ENCODE data around the gene PTGDR2. TPM values are rescaled to one million over a fixed set of nuclear protein-coding genes. Genes with fewer than 3 reads are reported as not detected.
A peak's percentile ranks its signal among the peaks of the same experiment; 100 is the strongest.

Gene PTGDR2
- total and polyA plus RNA-seq, 5 donors, result 0.14 to 0.20 TPM; not detected in 3

GRCh38 chr11:60890696-60891095, 34.9 kb upstream of the PTGDR2 start:
- H3K27me3 ChIP-seq (ENCODE audit: control insufficient read depth, insufficient read depth), result no peaks in the 10 kb centered on the region
- H3K4me3 ChIP-seq (ENCODE audit: low read length), result no peak overlapping the region
- intact Hi-C loops (cut with DNase I), result no loop called here
- peaks cover 6% of the 10 kb centered on the region for H3K4me1 ChIP-seq (ENCODE audit: control insufficient read depth, insufficient read depth, low read length)
- 46% methylated on average over 5 of the region's 5 CpGs for WGBS
- H3K9me3 ChIP-seq (ENCODE audit: control insufficient read depth, low read length), result no peaks in the 10 kb centered on the region
- H3K27ac ChIP-seq (ENCODE audit: low read length), result no peak overlapping the region
- DNase-seq (peak in 1 of 3 donors; percentile 42), ATAC-seq (peak; percentile 54 to 89)

GRCh38 chr11:60889869-60890311, 34.1 kb upstream of the PTGDR2 start:
- intact Hi-C loops (cut with DNase I), result loop anchor here in 1 of 4 donors (5.0 kb wide), 1 partner anchor 58 kb away; no protein-coding TSS in a partner anchor
- peak in 1 of 2 donors; percentile 15 for ATAC-seq
- no peak overlapping the region for H3K4me3 ChIP-seq (ENCODE audit: low read length)

DNA sequence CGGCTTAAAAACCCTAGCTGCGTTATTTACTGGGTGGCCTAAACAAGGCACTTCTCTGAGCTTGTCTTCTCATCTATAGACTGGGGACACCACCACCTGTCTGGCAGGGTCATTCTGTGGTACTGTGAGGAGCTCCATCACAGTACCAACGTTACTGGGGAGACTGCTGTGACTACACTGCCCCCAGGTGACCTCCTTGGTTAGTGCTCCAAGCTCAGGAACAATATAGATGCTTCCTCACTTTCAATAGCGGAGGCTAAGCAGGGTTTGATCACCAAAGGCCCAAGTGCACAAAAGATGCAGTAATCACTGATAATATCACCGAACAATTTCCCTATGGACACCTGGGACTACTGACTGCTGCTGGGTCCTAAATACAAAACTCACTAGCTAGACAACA, 31.8 kb upstream of the PTGDR2 start:
- no peak overlapping the region for H3K4me3 ChIP-seq (ENCODE audit: low read length)
- H3K9me3 ChIP-seq (ENCODE audit: control insufficient read depth, low read length), result no peaks in the 10 kb centered on the region
- peaks cover 6% of the 10 kb centered on the region for H3K4me1 ChIP-seq (ENCODE audit: control insufficient read depth, insufficient read depth, low read length)
- 62% methylated on average over 5 of the region's 5 CpGs for WGBS
- intact Hi-C loops (cut with DNase I), result loop anchor here in 1 of 4 donors (5.0 kb wide), 1 partner anchor 55 kb away; no protein-coding TSS in a partner anchor
- H3K27ac ChIP-seq (ENCODE audit: low read length), result no peak overlapping the region
- H3K27me3 ChIP-seq (ENCODE audit: control insufficient read depth, insufficient read depth), result no peaks in the 10 kb centered on the region
- peak in 1 of 3 donors; percentile 55 for DNase-seq
- ATAC-seq, result peak; percentile 72 to 73

More at GRCh38 chr11:60889869-60890311, 34.1 kb upstream of the PTGDR2 start:
- DNase-seq, result no peak
- Histone ChIP-seq H3K4me1 (ENCODE audit: control insufficient read depth, insufficient read depth, low read length) (peaks cover 6% of the 10 kb centered on the region), H3K27me3 (ENCODE audit: control insufficient read depth, insufficient read depth) (no peaks in the 10 kb centered on the region), H3K9me3 (ENCODE audit: control insufficient read depth, low read length) (no peaks in the 10 kb centered on the region), H3K27ac (ENCODE audit: low read length) (no peak overlapping the region)
- WGBS, result 60% methylated on average over 6 of the region's 6 CpGs

- WGBS, result 82% methylated on average over 8 of the region's 8 CpGs
- no peak overlapping the region for H3K27ac ChIP-seq (ENCODE audit: low read length)
- ATAC-seq (no peak), DNase-seq (peak in 1 of 3 donors; percentile 1)
- no peak overlapping the region for H3K4me3 ChIP-seq (ENCODE audit: low read length)
- no peaks in the 10 kb centered on the region for H3K9me3 ChIP-seq (ENCODE audit: control insufficient read depth, low read length)
- H3K4me1 ChIP-seq (ENCODE audit: control insufficient read depth, insufficient read depth, low read length), result no peaks in the 10 kb centered on the region
- H3K27me3 ChIP-seq (ENCODE audit: control insufficient read depth, insufficient read depth), result no peaks in the 10 kb centered on the region
- intact Hi-C loops (cut with DNase I), result no loop called here
These were observed 25.0 kb upstream of the PTGDR2 start for GRCh38 chr11:60880643-60881282.

- no peak overlapping the region for H3K27ac ChIP-seq (ENCODE audit: low read length)
- intact Hi-C loops (cut with DNase I), result no loop called here
- DNase-seq (peak in 1 of 3 donors; percentile 1), ATAC-seq (no peak)
- WGBS, result 91% methylated on average over 5 of the region's 5 CpGs
- H3K27me3 ChIP-seq (ENCODE audit: control insufficient read depth, insufficient read depth), result no peaks in the 10 kb centered on the region
- no peaks in the 10 kb centered on the region for H3K4me1 ChIP-seq (ENCODE audit: control insufficient read depth, insufficient read depth, low read length)
- H3K4me3 ChIP-seq (ENCODE audit: low read length), result no peak overlapping the region
- no peaks in the 10 kb centered on the region for H3K9me3 ChIP-seq (ENCODE audit: control insufficient read depth, low read length)
These were observed 24.3 kb upstream of the PTGDR2 start for GRCh38 chr11:60879971-60880588.

GRCh38 chr11:60879104-60879503, 23.4 kb upstream of the PTGDR2 start:
- H3K4me1 ChIP-seq (ENCODE audit: control insufficient read depth, insufficient read depth, low read length), result no peaks in the 10 kb centered on the region
- DNase-seq, result no peak
- H3K9me3 ChIP-seq (ENCODE audit: control insufficient read depth, low read length), result no peaks in the 10 kb centered on the region
- H3K4me3 ChIP-seq (ENCODE audit: low read length), result no peak overlapping the region
- ATAC-seq, result no peak
- intact Hi-C loops (cut with DNase I), result no loop called here
- 81% methylated on average over 1 of the region's 1 CpG for WGBS
- no peak overlapping the region for H3K27ac ChIP-seq (ENCODE audit: low read length)
- H3K27me3 ChIP-seq (ENCODE audit: control insufficient read depth, insufficient read depth), result no peaks in the 10 kb centered on the region

DNA sequence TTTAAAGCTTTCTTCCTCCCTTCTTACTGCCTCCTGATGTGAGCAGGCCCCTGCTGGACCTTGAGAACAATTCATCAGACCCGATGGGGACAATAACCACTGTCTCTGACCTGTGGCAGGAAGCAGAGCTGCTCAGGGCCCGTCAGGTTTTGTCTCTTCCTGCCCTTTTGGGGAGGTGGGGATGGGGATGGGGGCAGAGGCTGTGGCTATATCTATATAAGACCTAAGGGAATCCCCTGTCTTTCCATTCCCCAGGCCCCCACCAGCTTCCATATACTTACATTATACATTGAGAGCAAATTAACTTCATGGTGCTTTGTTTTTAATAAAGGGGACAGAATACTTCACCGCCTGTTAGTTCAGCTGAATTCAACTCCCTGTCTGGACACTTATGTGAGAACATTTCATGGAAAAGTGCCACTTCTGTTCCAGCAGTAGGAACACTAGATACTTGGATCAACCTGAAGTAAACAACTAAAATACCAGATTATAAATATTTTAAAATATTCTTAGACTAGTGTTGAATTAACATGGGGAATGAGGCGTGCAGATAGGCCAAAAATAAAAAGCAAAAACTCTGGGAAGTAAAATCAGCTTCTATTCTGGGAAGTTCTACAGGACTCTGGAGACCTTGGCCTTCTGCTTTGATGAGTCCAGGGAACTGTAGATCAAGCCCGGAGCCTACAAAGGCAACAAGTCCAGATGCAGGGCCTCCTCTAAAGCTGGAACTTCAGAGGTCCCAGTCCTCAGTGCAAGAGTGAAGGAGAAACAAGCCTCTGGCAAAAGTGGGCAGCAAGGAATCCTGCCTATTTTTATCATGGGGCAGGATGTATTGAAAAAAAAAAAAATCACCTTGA, 22.7 kb upstream of the PTGDR2 start:
- no peaks in the 10 kb centered on the region for H3K27me3 ChIP-seq (ENCODE audit: control insufficient read depth, insufficient read depth)
- 51% methylated on average over 5 of the region's 5 CpGs for WGBS
- H3K27ac ChIP-seq (ENCODE audit: low read length), result no peak overlapping the region
- intact Hi-C loops (cut with DNase I), result no loop called here
- no peak overlapping the region for H3K4me3 ChIP-seq (ENCODE audit: low read length)
- H3K4me1 ChIP-seq (ENCODE audit: control insufficient read depth, insufficient read depth, low read length), result no peaks in the 10 kb centered on the region
- ATAC-seq (peak in 1 of 2 donors; percentile 66), DNase-seq (peak in 1 of 3 donors; percentile 13)
- no peaks in the 10 kb centered on the region for H3K9me3 ChIP-seq (ENCODE audit: control insufficient read depth, low read length)

DNA sequence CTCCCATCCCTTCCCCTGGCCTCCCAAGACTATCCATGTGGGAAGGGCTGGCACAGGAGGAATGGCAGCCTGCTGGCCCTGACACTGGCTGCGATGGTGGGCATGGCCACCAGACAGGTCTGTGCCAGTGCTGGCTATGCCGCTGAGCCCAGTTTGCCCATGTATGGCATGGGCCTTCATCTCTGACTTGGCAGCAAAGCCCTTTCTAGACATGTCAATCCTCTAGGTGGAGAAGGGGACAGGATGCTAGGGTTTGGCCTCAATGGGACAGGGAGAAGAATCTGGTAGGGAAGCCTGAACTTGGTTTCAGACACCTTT, 20.4 kb upstream of the PTGDR2 start:
- DNase-seq (peak in 1 of 3 donors; percentile 10), ATAC-seq (no peak)
- no peak overlapping the region for H3K27ac ChIP-seq (ENCODE audit: low read length)
- H3K4me1 ChIP-seq (ENCODE audit: control insufficient read depth, insufficient read depth, low read length), result peaks cover 8% of the 10 kb centered on the region
- H3K27me3 ChIP-seq (ENCODE audit: control insufficient read depth, insufficient read depth), result no peaks in the 10 kb centered on the region
- no peaks in the 10 kb centered on the region for H3K9me3 ChIP-seq (ENCODE audit: control insufficient read depth, low read length)
- no peak overlapping the region for H3K4me3 ChIP-seq (ENCODE audit: low read length)
- intact Hi-C loops (cut with DNase I), result no loop called here
- 100% methylated on average over 2 of the region's 2 CpGs for WGBS

DNA sequence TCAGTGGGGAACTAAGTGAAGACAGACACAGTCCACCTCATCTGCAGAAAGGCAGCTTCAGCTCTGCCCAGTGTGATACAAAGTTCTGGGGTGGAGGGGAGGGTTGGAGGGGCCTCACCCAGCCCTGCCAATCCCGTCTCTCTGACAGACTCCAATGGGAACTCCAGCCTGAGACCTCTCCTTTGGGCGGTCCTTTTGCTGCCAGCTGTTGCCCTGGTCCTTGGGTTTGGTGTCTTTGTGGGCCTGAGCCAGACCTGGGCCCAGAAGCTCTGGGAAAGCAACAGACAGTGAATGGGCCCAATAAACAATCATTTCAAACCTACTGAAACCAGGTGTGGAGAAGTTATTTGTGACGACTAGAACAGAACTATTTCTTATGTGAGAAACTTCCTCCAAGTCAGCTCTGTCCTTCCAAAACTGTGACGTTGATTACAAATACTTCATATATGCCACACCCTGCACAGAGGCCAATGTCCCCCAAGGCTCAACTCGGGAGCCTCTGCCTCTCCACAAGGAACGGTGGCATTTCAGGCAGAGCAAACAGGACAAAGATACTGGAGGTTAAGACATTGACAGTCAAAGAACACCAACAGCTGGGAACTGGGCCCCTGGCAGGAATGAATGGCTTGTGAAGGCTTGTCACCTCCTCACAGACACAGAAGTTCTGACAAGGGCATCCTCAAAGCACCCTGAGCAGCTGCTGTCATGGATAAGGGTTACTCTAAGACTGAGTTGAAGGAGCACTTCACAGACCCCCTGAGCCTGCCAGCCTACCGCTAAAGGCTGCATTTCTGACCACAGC, 19.8 kb upstream of the PTGDR2 start:
- DNase-seq, result peak in 1 of 3 donors; percentile 10
- Histone ChIP-seq H3K4me1 (ENCODE audit: control insufficient read depth, insufficient read depth, low read length) (peaks cover 13% of the 10 kb centered on the region), H3K9me3 (ENCODE audit: control insufficient read depth, low read length) (no peaks in the 10 kb centered on the region), H3K27ac (ENCODE audit: low read length) (no peak overlapping the region), H3K27me3 (ENCODE audit: control insufficient read depth, insufficient read depth) (no peaks in the 10 kb centered on the region), H3K4me3 (ENCODE audit: low read length) (no peak overlapping the region)
- ATAC-seq, result no peak
- WGBS, result 75% methylated on average over 7 of the region's 7 CpGs
- intact Hi-C loops (cut with DNase I), result no loop called here

- no peak for ATAC-seq
- intact Hi-C loops (cut with DNase I), result no loop called here
- Histone ChIP-seq H3K9me3 (ENCODE audit: control insufficient read depth, low read length) (no peaks in the 10 kb centered on the region), H3K27me3 (ENCODE audit: control insufficient read depth, insufficient read depth) (no peaks in the 10 kb centered on the region), H3K4me1 (ENCODE audit: control insufficient read depth, insufficient read depth, low read length) (peaks cover 13% of the 10 kb centered on the region), H3K27ac (ENCODE audit: low read length) (no peak overlapping the region), H3K4me3 (ENCODE audit: low read length) (no peak overlapping the region)
- 93% methylated on average over 13 of the region's 13 CpGs for WGBS
- peak in 1 of 3 donors; percentile 37 for DNase-seq
These were observed 18.9 kb upstream of the PTGDR2 start for GRCh38 chr11:60874421-60875365.
